PC-9 (cell line): Measurements from ENCODE around the gene DNAH14. TPM values are rescaled to one million over a fixed set of nuclear protein-coding genes. Genes with fewer than 3 reads are reported as not detected.

ENCODE experiments used
- BruUV-seq: library from RNA; stranded (reverse); fragments of 400-500 nt; replicated peaks from 2 replicates; lab custom pipeline; 2021; lab: Mats Ljungman, UMichigan
- CTCF ChIA-PET: fragments of 300-600 bp; sonication (Branson Sonifier 250); formaldehyde crosslinking; loops from one replicate; lab custom pipeline; 2022; ENCODE audit warnings: antibody characterized with exemption; lab: Charles Lee
- POLR2A ChIA-PET: fragments of 300-600 bp; sonication (Branson Sonifier 250); formaldehyde crosslinking; loops from one replicate; lab custom pipeline; 2022; ENCODE audit warnings: antibody characterized with exemption; ENCODE audit not compliant: unreplicated experiment; lab: Charles Lee
- DNase-seq, 2 experiments: peaks; one replicate each; pipeline versions ENCODE4 v3.0.0 to v3.0.0-alpha.2; 2015 to 2022; ENCODE audit warnings: mixed read lengths in 1 of 2
- H2AFZ ChIP-seq: fragments of 200-600 bp; sonication (generic); 2 replicates; pipeline ENCODE4 v1.8.1; 2017; ENCODE audit warnings: antibody characterized with exemption
- H3F3A ChIP-seq: fragments of 200-600 bp; sonication (generic); 2 replicates; pipeline ENCODE4 v1.8.1; 2017; ENCODE audit warnings: antibody characterized with exemption, mild to moderate bottlenecking, low read depth; ENCODE audit not compliant: insufficient read depth
- H3K27ac ChIP-seq: fragments of 200-600 bp; sonication (generic); 2 replicates; pipeline ENCODE4 v1.6.1; 2016; ENCODE audit warnings: mixed run types
- H3K27me3 ChIP-seq: fragments of 200-600 bp; sonication (generic); 2 replicates; pipeline ENCODE4 v1.6.1; 2016; ENCODE audit warnings: low read depth, mixed run types; ENCODE audit not compliant: insufficient read depth
- H3K36me3 ChIP-seq: fragments of 200-600 bp; sonication (generic); 2 replicates; pipeline ENCODE4 v1.6.1; 2016; ENCODE audit warnings: low read depth, mixed run types
- H3K4me1 ChIP-seq: fragments of 200-600 bp; sonication (generic); replicated peaks from 2 replicates; pipeline ENCODE4 v1.6.1; 2016; ENCODE audit warnings: mixed run types; ENCODE audit not compliant: insufficient read depth
- H3K4me2 ChIP-seq: fragments of 200-600 bp; sonication (generic); 2 replicates; pipeline ENCODE4 v1.6.1; 2017; ENCODE audit warnings: mixed run types
- H3K4me3 ChIP-seq: fragments of 200-600 bp; sonication (generic); 2 replicates; pipeline ENCODE4 v1.6.1; 2016; ENCODE audit warnings: mixed run types
- H3K79me2 ChIP-seq: fragments of 200-600 bp; sonication (generic); 2 replicates; pipeline ENCODE4 v1.6.1; 2017; ENCODE audit warnings: low read depth, mixed run types
- H3K9me2 ChIP-seq: fragments of 200-600 bp; sonication (generic); 2 replicates; pipeline ENCODE4 v1.8.1; 2017; ENCODE audit warnings: mild to moderate bottlenecking; ENCODE audit not compliant: insufficient read depth
- H3K9me3 ChIP-seq: fragments of 200-600 bp; sonication (generic); 2 replicates; pipeline ENCODE4 v1.8.1; 2016; ENCODE audit warnings: low read depth; ENCODE audit not compliant: insufficient read depth
- H4K20me1 ChIP-seq: fragments of 200-600 bp; sonication (generic); 2 replicates; pipeline ENCODE4 v1.8.1; 2017; ENCODE audit not compliant: insufficient read depth
- EZH2 ChIP-seq: fragments of 200-600 bp; sonication (generic); IDR thresholded peaks from 2 replicates; pipeline ENCODE4 v1.8.0; 2017; ENCODE audit warnings: antibody characterized with exemption, low read depth
- intact Hi-C: fragments of 100-400 bp; cut with micrococcal nuclease; formaldehyde crosslinking; loops from one replicate; pipeline ENCODE4 v1.10.0; 2022; ENCODE audit not compliant: unreplicated experiment
- total RNA-seq: library from RNA; stranded (reverse); gene quantifications from 2 replicates; pipeline ENCODE4 v1.2.3, GENCODE V29; 2021
- TF ChIP-seq, protein P1 (sequence below): fragments of 200-600 bp; sonication (generic); conservative IDR thresholded peaks from 2 replicates; pipeline ENCODE4 v1.6.1; 2017; ENCODE audit warnings: mixed run types, antibody characterized with exemption, mild to moderate bottlenecking, moderate library complexity

The DNAH14 gene
- total RNA-seq, 1 experiment from 2014 or later, result 48.8 TPM

DNA sequence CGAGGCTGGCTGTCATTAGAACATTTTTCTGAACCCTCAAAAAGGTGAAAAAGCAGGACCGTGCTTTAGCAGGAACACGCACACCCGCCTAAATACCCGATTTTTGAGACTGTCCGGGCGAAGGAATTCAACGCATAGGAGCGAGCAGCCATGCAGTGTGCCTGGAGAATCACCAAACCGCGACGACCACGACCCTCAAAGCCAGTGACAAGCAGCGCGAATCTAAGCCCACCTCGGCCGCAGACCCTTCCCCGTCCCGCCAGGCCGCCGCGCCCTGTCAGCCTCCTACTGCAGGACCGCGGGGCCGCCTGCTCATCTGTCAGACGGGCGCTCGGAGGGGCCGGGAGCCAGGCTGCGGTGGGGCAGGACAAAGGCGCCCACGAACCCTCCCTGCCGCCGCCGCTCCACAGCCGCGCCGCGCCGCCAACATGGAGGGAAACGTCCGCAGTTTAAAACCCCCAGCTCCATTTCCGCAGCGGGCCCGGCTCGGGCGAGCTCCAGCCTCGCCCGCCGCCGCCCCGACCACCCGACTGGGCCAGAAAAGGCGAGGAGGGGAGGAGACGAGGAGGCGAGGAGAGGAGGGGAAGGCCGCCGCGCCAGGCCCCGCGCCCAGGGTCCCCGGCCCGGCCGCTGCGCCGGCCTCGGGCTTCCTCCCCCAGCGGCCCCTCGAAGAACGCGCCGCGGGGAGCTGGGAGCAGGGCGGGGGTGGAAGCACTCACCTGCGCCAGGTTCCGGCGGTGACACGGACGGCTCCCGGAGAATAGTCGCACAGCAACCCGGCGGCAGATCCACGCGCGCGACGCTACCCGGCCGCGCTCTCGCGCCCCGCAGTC lies 498.0 kb downstream of the DNAH14 start, which contains the start of gene LBR:
Gene LBR (minus strand): TSS at position 804 of the 833 bp plus-strand sequence. CDS start 3,963 bp downstream, outside the sequence.
- intact Hi-C loops, result loop anchor here (1.0 to 5.0 kb wide), 5 partner anchors 18 to 635 kb away; partner anchors contain the start of genes H3-3A and PYCR2
- CTCF ChIA-PET, result interaction anchor here (0.6 to 1.3 kb wide), 3 partner anchors 13 to 1249 kb away, joined by 3 to 11 read pairs (median 3); partner anchors contain the start of gene H3-3A

DNA sequence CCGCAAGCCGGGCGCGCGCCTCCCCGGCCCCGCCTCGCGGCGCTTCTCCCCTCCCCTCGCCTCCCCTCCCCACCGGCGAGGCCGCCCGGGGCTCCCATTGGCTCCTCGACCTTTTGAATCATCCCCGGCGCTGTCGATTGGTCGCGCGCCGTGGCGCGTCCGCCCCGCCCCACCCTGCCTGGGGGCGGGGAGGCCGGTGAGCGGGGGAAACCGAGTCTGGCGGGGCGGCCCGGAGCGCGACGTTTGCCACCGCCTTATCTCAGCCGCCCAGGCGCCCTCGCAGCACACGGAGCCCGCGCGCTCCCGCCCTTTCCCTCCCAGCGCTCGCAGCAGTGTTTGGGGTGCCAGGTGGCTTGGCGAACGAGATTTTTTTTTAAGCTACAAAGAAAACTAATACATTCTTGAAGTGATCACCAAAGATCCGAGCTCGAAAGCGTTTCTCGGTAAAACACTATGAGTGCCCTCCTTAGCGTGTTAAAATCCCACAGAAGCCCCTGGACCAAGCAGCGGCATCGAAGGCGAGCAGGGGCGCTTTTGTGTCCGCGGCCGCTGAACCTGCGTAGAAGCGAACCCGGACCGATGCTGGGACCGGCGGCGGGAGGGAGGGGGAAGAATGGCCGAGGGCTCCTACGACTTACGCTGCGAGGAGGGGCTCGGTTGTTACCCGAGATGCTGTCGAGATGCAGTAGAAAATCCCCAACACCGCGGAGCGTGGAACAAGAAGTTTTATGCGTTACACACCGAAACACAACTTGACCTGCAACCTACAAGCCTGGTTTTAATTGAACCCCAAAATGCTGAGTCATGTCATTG lies 498.8 kb downstream of the DNAH14 start:
- Histone ChIP-seq H3K9me3 (no peaks in the 10 kb centered on the region; the same call in 1 of the 2 replicates), H3K79me2 (peaks cover 46% of the 10 kb centered on the region), H2AFZ (peak overlapping the region; percentile 81), H3K4me1 (peaks cover 44% of the 10 kb centered on the region), H3K27me3 (no peaks in the 10 kb centered on the region), H3F3A (peaks cover 40% of the 10 kb centered on the region), H3K4me2 (peak overlapping the region; percentile 99), H4K20me1 (peaks cover 28% of the 10 kb centered on the region), H3K4me3 (peak overlapping the region; percentile 94), H3K36me3 (no peaks in the 10 kb centered on the region), H3K27ac (peak overlapping the region; percentile 98), H3K9me2 (no peaks in the 10 kb centered on the region)
- CTCF ChIA-PET, result interaction anchor here (0.7 to 1.3 kb wide), 3 partner anchors 12 to 634 kb away, joined by 3 to 11 read pairs (median 3); partner anchors contain the start of gene H3-3A
- TF ChIP-seq, protein P1, sequence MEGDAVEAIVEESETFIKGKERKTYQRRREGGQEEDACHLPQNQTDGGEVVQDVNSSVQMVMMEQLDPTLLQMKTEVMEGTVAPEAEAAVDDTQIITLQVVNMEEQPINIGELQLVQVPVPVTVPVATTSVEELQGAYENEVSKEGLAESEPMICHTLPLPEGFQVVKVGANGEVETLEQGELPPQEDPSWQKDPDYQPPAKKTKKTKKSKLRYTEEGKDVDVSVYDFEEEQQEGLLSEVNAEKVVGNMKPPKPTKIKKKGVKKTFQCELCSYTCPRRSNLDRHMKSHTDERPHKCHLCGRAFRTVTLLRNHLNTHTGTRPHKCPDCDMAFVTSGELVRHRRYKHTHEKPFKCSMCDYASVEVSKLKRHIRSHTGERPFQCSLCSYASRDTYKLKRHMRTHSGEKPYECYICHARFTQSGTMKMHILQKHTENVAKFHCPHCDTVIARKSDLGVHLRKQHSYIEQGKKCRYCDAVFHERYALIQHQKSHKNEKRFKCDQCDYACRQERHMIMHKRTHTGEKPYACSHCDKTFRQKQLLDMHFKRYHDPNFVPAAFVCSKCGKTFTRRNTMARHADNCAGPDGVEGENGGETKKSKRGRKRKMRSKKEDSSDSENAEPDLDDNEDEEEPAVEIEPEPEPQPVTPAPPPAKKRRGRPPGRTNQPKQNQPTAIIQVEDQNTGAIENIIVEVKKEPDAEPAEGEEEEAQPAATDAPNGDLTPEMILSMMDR, result no peak
- TF ChIP-seq EZH2, result no peak
- BruUV-seq, result TSS peak; percentile 95
- intact Hi-C loops, result loop anchor here (1.0 to 5.0 kb wide), 5 partner anchors 17 to 634 kb away; partner anchors contain the start of genes H3-3A and PYCR2
- peak; percentile 87 to 95 for DNase-seq
- POLR2A ChIA-PET, result interaction anchor here (0.5 to 1.1 kb wide), 7 partner anchors 16 to 1727 kb away, joined by 3 to 5 read pairs (median 3); no protein-coding TSS in a partner anchor

More for the DNA sequence above, 498.0 kb downstream of the DNAH14 start, which contains the start of gene LBR:
- peak within 1 kb of the TSS; percentile 99 for H3K4me2 ChIP-seq
- no peaks in the 10 kb centered on the region for H3K27me3 ChIP-seq
- H3K79me2 ChIP-seq, result peaks cover 55% of the 10 kb centered on the region
- H3K36me3 ChIP-seq, result peaks cover 7% of the 10 kb centered on the region
- peak within 1 kb of the TSS; percentile 81 for H2AFZ ChIP-seq
- H3F3A ChIP-seq, result peaks cover 41% of the 10 kb centered on the region
- no peaks in the 10 kb centered on the region; the same call in 1 of the 2 replicates for H3K9me3 ChIP-seq
- peaks cover 34% of the 10 kb centered on the region for H4K20me1 ChIP-seq
- DNase-seq, result no peak
- peaks cover 52% of the 10 kb centered on the region for H3K4me1 ChIP-seq
- no peaks in the 10 kb centered on the region for H3K9me2 ChIP-seq
- H3K4me3 ChIP-seq, result peak within 1 kb of the TSS; percentile 94
- H3K27ac ChIP-seq, result peak within 1 kb of the TSS; percentile 98
- POLR2A ChIA-PET, result interaction anchor here (0.5 to 1.1 kb wide), 5 partner anchors 17 to 755 kb away, joined by 3 to 8 read pairs (median 3); no protein-coding TSS in a partner anchor
- no TSS peak for BruUV-seq
- TF ChIP-seq, protein P1, result no peak
- TF ChIP-seq EZH2, result no peak
